ENCODE data around the gene COBL. TPM values are rescaled to one million over a fixed set of nuclear protein-coding genes. Genes with fewer than 3 reads are reported as not detected.
"Not testable (repeated sequence)": the region's sequence is repeated elsewhere in the genome, so short reads cannot be mapped to it uniquely, and the experiment has no call there.

The COBL gene
- total and polyA plus RNA-seq, 3 experiments from 2014 or later = not detected

DNA sequence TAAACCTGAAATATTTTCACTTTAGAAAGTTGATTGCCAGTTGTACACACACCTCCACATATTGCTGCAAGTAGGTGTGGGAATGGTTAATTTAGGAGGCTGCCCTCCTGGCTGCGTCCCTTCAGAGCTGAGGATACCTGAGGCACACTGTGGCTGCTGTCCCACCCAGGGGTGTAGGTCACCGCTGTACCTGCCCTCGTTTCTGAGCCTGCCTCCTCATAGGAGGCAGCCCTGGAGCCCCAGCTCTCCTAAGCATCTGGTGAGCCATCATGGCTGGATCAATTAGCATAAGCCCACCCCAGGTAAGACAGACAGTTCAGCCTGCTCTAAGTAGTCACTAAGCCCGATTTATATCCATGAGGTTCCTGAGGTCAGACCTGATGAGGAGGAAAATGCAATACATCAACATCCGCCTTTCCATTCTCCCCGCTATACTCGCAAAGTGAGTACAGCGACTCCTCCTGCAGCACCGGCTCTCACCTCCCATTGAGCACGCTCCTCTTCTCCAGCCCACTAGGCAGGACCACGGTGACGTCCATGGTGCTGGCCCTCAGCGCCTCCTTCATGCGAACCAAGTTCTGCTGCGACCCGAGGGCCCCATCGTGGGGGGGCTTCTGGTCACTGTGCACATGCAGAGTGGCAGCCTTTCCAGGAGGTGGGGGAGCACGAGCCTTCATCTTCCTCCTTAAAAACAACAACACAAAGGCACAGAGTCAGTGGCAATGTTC is 97.2 kb downstream of the COBL start:
- Mint-ChIP-seq H3K36me3 (no peaks in the 10 kb centered on the region), H3K27me3 (peaks cover 0 to 3% of the 10 kb centered on the region in 2 donors), H3K9me3 (no peaks in the 10 kb centered on the region), H3K4me1 (no peaks in the 10 kb centered on the region), H3K27ac (peak overlapping the region in 1 of 8 donors; percentile 19), H3K4me3 (no peak overlapping the region)
- no peaks in the 10 kb centered on the region for H3K27me3 ChIP-seq (ENCODE audit: insufficient read depth, low read length, poor library complexity, severe bottlenecking)
- ChIA-PET CTCF (no interaction called here), POLR2A (no interaction called here)
- H3K27ac ChIP-seq (ENCODE audit: low read depth, low read length) = no peak overlapping the region
- H3K36me3 ChIP-seq (ENCODE audit: insufficient read depth, low read length) = no peaks in the 10 kb centered on the region
- H3K9me3 ChIP-seq (ENCODE audit: low read length) = no peaks in the 10 kb centered on the region
- no peak overlapping the region for H3K4me3 ChIP-seq (ENCODE audit: low read length)
- DNase-seq = no peak
- H3K4me1 ChIP-seq (ENCODE audit: insufficient read depth, low read length) = no peaks in the 10 kb centered on the region

DNA sequence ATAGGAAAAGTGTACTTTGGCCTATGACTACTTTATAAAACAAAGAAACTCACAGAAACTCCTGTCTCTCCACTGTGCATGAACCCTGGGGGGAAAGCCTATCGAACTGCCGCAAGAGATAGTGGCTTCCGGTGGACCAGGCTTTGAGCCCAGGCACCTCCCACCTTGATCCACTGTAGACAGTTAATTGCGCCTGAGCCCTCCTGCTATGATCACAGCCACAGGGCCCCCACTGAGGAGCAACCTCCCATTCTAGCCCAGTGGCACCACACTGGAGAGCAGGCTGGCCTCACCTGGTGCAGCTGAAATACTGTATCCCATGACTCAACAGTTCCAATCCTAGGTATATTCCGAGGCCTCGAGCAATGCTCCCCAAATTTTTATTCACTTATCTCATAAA is 98.8 kb downstream of the COBL start:
- H3K4me1 ChIP-seq (ENCODE audit: insufficient read depth, low read length) = no peaks in the 10 kb centered on the region
- no peaks in the 10 kb centered on the region for H3K36me3 Mint-ChIP-seq
- no peaks in the 10 kb centered on the region for H3K9me3 ChIP-seq (ENCODE audit: low read length)
- H3K36me3 ChIP-seq (ENCODE audit: insufficient read depth, low read length) = no peaks in the 10 kb centered on the region
- H3K9me3 Mint-ChIP-seq = no peaks in the 10 kb centered on the region
- no peak overlapping the region for H3K4me3 ChIP-seq (ENCODE audit: low read length)
- H3K4me3 Mint-ChIP-seq = no peak overlapping the region
- no peaks in the 10 kb centered on the region for H3K27me3 ChIP-seq (ENCODE audit: insufficient read depth, low read length, poor library complexity, severe bottlenecking)
- no peak for DNase-seq
- H3K27ac Mint-ChIP-seq = no peak overlapping the region
- H3K4me1 Mint-ChIP-seq = no peaks in the 10 kb centered on the region
- ChIA-PET CTCF (no interaction called here), POLR2A (no interaction called here)
- peaks cover 0 to 3% of the 10 kb centered on the region in 2 donors for H3K27me3 Mint-ChIP-seq
- no peak overlapping the region for H3K27ac ChIP-seq (ENCODE audit: low read depth, low read length)

DNA sequence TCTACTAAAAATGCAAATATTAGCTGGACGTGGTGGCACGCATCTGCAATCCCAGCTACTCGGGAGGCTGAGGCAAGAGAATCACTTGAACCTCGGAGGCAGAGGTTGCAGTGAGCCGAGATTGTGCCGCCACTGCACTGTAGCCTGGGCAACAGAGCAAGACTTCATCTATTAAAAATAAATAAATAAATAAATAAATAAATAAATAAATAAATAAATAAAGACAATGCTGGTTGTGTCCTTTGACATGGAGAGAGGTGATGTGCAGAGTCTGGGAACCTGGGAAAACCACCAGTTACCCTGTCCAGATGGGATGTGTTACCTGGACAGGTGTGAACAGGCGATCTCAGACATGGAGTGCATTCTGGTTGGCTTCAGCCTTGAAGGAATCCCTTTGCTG is 102.5 kb downstream of the COBL start:
- peaks cover 0 to 3% (median 0%) of the 10 kb centered on the region in 5 donors for H3K9me3 Mint-ChIP-seq
- POLR2A ChIA-PET = no interaction called here

DNA sequence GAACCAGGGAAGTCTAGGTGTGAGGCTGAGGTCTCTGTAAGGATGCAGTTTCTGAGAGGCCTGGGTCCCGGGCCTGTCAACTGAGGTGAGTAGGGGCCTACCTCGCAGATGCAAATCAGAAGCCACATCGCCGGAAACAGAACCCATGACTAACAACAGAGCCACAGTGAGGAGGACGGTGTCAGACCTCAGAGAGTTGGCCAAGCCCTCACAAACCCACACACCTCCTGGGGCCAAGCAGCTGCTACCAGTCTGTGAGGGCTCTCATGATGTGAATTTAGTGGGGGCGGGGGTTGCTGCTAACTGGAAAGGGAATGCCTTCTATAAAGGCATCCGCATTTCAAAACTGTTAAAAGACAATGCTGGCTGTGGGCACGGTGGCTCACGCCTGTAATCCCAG is 103.0 kb downstream of the COBL start:
- POLR2A ChIA-PET = no interaction called here
- Histone ChIP-seq H3K4me3 (ENCODE audit: low read length) (no peak overlapping the region), H3K4me1 (ENCODE audit: insufficient read depth, low read length) (no peaks in the 10 kb centered on the region), H3K36me3 (ENCODE audit: insufficient read depth, low read length) (no peaks in the 10 kb centered on the region), H3K27me3 (ENCODE audit: insufficient read depth, low read length, poor library complexity, severe bottlenecking) (no peaks in the 10 kb centered on the region), H3K9me3 (ENCODE audit: low read length) (no peaks in the 10 kb centered on the region), H3K27ac (ENCODE audit: low read depth, low read length) (no peak overlapping the region)
- Mint-ChIP-seq H3K4me3 (no peak overlapping the region), H3K36me3 (no peaks in the 10 kb centered on the region), H3K27ac (no peak overlapping the region), H3K27me3 (no peaks in the 10 kb centered on the region), H3K4me1 (peaks cover 0 to 3% (median 0%) of the 10 kb centered on the region in 3 donors), H3K9me3 (peaks cover 0 to 3% (median 0%) of the 10 kb centered on the region in 5 donors)
- CTCF ChIA-PET = no interaction called here
- DNase-seq = no peak

More for the DNA sequence above, 102.5 kb downstream of the COBL start:
- CTCF ChIA-PET = no interaction called here
- H3K4me1 ChIP-seq (ENCODE audit: insufficient read depth, low read length) = no peaks in the 10 kb centered on the region
- Mint-ChIP-seq H3K4me3 (no peak overlapping the region), H3K27me3 (no peaks in the 10 kb centered on the region), H3K36me3 (no peaks in the 10 kb centered on the region), H3K27ac (no peak overlapping the region), H3K4me1 (peaks cover 0 to 3% (median 0%) of the 10 kb centered on the region in 3 donors)
- no peaks in the 10 kb centered on the region for H3K27me3 ChIP-seq (ENCODE audit: insufficient read depth, low read length, poor library complexity, severe bottlenecking)
- no peak overlapping the region for H3K4me3 ChIP-seq (ENCODE audit: low read length)
- H3K27ac ChIP-seq (ENCODE audit: low read depth, low read length) = no peak overlapping the region
- no peaks in the 10 kb centered on the region for H3K9me3 ChIP-seq (ENCODE audit: low read length)
- no peaks in the 10 kb centered on the region for H3K36me3 ChIP-seq (ENCODE audit: insufficient read depth, low read length)
- DNase-seq = no peak

DNA sequence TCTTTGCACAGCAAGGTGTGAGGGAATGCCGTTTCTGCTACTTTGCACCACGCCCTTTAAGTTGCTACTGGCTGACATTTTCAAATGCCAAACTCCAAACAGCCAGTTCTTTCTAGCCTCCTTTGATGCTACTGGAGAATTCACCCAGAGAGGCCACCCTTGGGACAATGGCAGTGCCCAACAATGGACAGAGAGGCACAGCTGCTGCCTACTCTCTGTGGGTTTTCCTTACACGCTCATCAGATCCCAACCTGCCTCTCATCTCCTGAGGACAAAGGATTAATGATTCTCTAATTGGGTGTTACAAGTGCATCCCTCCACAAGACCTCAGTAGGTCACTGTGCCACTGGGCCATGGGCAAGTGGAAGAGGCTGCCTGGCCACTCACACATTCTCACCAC is 105.8 kb downstream of the COBL start:
- Histone ChIP-seq H3K9me3 (ENCODE audit: low read length) (no peaks in the 10 kb centered on the region), H3K36me3 (ENCODE audit: insufficient read depth, low read length) (no peaks in the 10 kb centered on the region), H3K4me3 (ENCODE audit: low read length) (no peak overlapping the region), H3K27ac (ENCODE audit: low read depth, low read length) (no peak overlapping the region), H3K27me3 (ENCODE audit: insufficient read depth, low read length, poor library complexity, severe bottlenecking) (no peaks in the 10 kb centered on the region), H3K4me1 (ENCODE audit: insufficient read depth, low read length) (no peaks in the 10 kb centered on the region)
- CTCF ChIA-PET = no interaction called here
- no peak overlapping the region for H3K27ac Mint-ChIP-seq
- POLR2A ChIA-PET = no interaction called here
- H3K9me3 Mint-ChIP-seq = peaks cover 0 to 9% (median 0%) of the 10 kb centered on the region in 5 donors
- no peaks in the 10 kb centered on the region for H3K36me3 Mint-ChIP-seq
- no peak overlapping the region for H3K4me3 Mint-ChIP-seq
- peaks cover 0 to 3% (median 0%) of the 10 kb centered on the region in 3 donors for H3K4me1 Mint-ChIP-seq
- DNase-seq = no peak
- H3K27me3 Mint-ChIP-seq = no peaks in the 10 kb centered on the region

DNA sequence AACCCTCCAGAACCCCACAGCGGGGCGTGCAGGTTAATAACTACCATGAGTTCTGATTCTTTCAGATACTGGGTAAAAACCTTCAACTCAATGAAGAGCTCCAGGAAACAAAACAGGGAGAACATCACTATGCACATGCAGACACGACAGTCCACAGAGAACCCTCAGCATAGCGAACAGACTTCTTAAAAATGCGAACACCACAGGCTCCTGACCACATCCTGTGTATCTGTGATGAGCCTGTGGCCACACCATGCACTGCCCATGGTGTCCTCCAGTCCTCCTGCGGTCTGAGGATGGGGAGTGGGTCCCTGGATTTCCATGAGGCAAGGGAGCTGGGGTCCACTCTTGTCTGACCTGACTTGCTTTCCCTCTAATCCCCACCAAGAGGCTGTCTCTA is 107.2 kb downstream of the COBL start:
- H3K4me3 ChIP-seq (ENCODE audit: low read length) = no peak overlapping the region
- POLR2A ChIA-PET = no interaction called here
- H3K36me3 ChIP-seq (ENCODE audit: insufficient read depth, low read length) = no peaks in the 10 kb centered on the region
- no peak overlapping the region for H3K27ac ChIP-seq (ENCODE audit: low read depth, low read length)
- Mint-ChIP-seq H3K36me3 (no peaks in the 10 kb centered on the region), H3K4me1 (peaks cover 0 to 3% (median 0%) of the 10 kb centered on the region in 3 donors), H3K9me3 (peaks cover 0 to 12% (median 3%) of the 10 kb centered on the region in 5 donors), H3K27ac (no peak overlapping the region), H3K27me3 (no peaks in the 10 kb centered on the region), H3K4me3 (no peak overlapping the region)
- CTCF ChIA-PET = no interaction called here
- H3K4me1 ChIP-seq (ENCODE audit: insufficient read depth, low read length) = no peaks in the 10 kb centered on the region
- H3K9me3 ChIP-seq (ENCODE audit: low read length) = no peaks in the 10 kb centered on the region
- DNase-seq = no peak
- H3K27me3 ChIP-seq (ENCODE audit: insufficient read depth, low read length, poor library complexity, severe bottlenecking) = no peaks in the 10 kb centered on the region

DNA sequence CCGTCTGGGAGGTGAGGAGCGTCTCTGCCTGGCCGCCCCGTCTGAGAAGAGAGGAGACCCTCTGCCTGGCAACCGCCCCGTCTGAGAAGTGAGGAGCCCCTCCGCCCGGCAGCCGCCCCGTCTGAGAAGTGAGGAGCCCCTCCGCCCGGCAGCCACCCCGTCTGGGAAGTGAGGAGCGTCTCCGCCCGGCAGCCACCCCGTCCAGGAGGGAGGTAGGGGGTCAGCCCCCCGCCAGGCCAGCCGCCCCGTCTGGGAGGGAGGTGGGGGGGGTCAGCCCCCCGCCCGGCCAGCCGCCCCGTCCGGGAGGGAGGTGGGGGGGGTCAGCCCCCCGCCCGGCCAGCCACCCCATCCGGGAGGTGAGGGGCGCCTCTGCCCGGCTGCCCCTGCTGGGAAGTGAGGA is 108.5 kb downstream of the COBL start:
- H3K36me3 ChIP-seq (ENCODE audit: insufficient read depth, low read length); H3K4me3 Mint-ChIP-seq; H3K36me3 Mint-ChIP-seq; POLR2A ChIA-PET; H3K4me1 Mint-ChIP-seq; H3K27me3 ChIP-seq (ENCODE audit: insufficient read depth, low read length, poor library complexity, severe bottlenecking); CTCF ChIA-PET; H3K27me3 Mint-ChIP-seq; H3K27ac Mint-ChIP-seq; H3K4me1 ChIP-seq (ENCODE audit: insufficient read depth, low read length); H3K27ac ChIP-seq (ENCODE audit: low read depth, low read length); DNase-seq; H3K4me3 ChIP-seq (ENCODE audit: low read length); H3K9me3 ChIP-seq (ENCODE audit: low read length): not testable (repeated sequence)
- peaks cover 3 to 12% (median 3%) of the 10 kb centered on the region in 5 donors for H3K9me3 Mint-ChIP-seq

DNA sequence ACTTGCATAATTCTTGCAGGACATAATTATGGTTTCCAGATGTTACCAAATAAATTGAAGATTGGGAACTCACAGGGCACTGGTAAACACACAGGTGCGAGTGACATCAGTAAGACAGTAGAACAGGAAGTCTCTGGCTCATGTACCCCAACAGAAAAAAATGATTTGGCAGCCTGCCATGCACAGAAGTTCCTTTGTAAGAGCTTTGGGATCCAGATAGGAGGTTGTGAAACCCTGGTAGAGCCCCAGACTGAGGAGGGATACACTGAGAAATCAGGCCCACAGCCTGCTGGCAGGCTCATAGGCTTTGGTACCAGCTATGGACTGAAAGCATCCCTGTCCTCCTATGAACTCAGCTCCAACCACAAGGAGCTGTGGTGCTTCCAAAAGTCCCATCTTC is 118.0 kb downstream of the COBL start:
- DNase-seq = no peak
- CTCF ChIA-PET = no interaction called here
- Histone ChIP-seq H3K27me3 (ENCODE audit: insufficient read depth, low read length, poor library complexity, severe bottlenecking) (no peaks in the 10 kb centered on the region), H3K9me3 (ENCODE audit: low read length) (no peaks in the 10 kb centered on the region), H3K4me1 (ENCODE audit: insufficient read depth, low read length) (no peaks in the 10 kb centered on the region), H3K36me3 (ENCODE audit: insufficient read depth, low read length) (no peaks in the 10 kb centered on the region), H3K4me3 (ENCODE audit: low read length) (no peak overlapping the region), H3K27ac (ENCODE audit: low read depth, low read length) (no peak overlapping the region)
- POLR2A ChIA-PET = no interaction called here
- H3K27ac Mint-ChIP-seq = no peak overlapping the region
- peaks cover 0 to 13% (median 5%) of the 10 kb centered on the region in 5 donors for H3K9me3 Mint-ChIP-seq
- no peaks in the 10 kb centered on the region for H3K4me1 Mint-ChIP-seq
- H3K36me3 Mint-ChIP-seq = no peaks in the 10 kb centered on the region
- peaks cover 5 to 31% of the 10 kb centered on the region in 2 donors for H3K27me3 Mint-ChIP-seq
- no peak overlapping the region for H3K4me3 Mint-ChIP-seq
